GM21515 (cell line): Measurements from ENCODE around the gene RND1.

Source experiments
- ATAC-seq: cut with Tn5 transposase; IDR thresholded peaks from one replicate; pipeline ENCODE4 v1.9.1; 2021; ENCODE audit not compliant: unreplicated experiment

The RND1 gene

GRCh38 chr12:48811437-48812090 is 54.1 kb downstream of the RND1 start:
- no peak for ATAC-seq

- no peak for ATAC-seq
These were observed 54.7 kb downstream of the RND1 start for GRCh38 chr12:48810903-48811431.

GRCh38 chr12:48807981-48808380 is 57.7 kb downstream of the RND1 start:
- no peak for ATAC-seq
